ENCODE results near the gene KRT222.

DNA sequence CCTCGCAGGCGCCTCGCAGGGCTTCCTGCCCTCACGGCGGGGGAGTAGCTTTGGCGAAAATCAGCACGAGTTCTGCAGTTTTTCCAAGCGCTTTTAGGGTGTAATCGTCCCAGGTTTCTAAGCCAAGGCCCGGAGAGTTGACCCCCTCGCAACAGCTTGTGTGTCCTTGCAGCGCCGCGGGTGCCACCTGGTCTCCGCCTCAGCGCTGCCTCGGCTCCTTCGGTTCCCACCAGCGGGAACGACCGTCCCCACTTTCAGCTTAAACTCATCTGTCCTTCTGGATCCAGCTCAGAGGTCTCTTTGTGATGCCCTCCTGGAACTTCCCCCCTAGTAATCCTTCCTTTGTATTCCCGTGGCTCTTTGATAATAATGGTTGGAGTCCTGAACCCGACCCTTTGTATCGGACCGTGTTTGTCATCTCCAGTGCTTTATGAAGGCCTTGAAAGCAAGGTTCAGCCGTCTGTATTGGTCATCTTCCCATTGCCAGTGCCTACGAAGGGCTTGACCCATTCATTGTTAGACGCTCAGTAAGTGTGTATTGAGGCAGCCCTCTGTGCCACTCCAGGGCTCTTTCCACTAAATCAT lies 16.5 kb downstream of the KRT222 start:
- TF ChIP-seq EZH2 (IDR thresholded peaks at IDR 0.05) (no peak), POLR2AphosphoS5 (IDR thresholded peaks at IDR 0.05; ENCODE audit: borderline replicate concordance, low read depth, low read length) (no peak), FOXP2 (optimal IDR thresholded peaks at IDR 0.05; ENCODE audit: control extremely low read depth, extremely low read length, insufficient read depth) (no peak)

All from SK-N-MC (cell line).